Activated CD4-positive, alpha-beta T cell treated with anti-CD3 and anti-CD28 coated beads for 48 hours (primary cell): Measurements from ENCODE around the gene CACNG1.
"Not testable (repeated sequence)": the region's sequence is repeated elsewhere in the genome, so short reads cannot be mapped to it uniquely, and the experiment has no call there.

Source experiments
- DNase-seq: peaks from one replicate; pipeline ENCODE4 v3.0.0-alpha.2; 2020

CACNG1 gene

GRCh38 chr17:67082107-67082506 lies 37.8 kb downstream of the CACNG1 start:
- DNase-seq = no peak

DNA sequence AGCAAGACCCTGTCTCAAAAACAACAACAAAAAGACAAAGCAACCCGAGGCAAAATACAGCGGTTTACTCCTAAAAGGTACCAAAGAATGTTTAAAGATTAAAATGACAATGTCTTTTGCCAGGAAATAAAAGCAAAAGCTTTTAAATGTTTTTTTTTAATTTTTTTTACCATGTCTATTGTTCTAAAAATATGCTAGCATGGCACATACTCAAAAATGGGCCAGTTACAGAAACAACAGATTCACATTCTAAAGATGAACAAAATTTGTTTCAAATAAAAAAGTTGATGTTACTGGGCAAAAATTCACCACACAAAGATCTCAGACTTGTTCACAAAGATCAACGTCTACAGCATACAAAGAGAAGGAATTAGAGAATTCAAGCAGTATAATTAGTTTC lies 41.1 kb downstream of the CACNG1 start:
- DNase-seq = no peak

- DNase-seq = no peak
Measured at GRCh38 chr17:67088639-67089038, 44.3 kb downstream of the CACNG1 start.

- DNase-seq = no peak
Measured at GRCh38 chr17:67090341-67090740, 46.0 kb downstream of the CACNG1 start.

DNA sequence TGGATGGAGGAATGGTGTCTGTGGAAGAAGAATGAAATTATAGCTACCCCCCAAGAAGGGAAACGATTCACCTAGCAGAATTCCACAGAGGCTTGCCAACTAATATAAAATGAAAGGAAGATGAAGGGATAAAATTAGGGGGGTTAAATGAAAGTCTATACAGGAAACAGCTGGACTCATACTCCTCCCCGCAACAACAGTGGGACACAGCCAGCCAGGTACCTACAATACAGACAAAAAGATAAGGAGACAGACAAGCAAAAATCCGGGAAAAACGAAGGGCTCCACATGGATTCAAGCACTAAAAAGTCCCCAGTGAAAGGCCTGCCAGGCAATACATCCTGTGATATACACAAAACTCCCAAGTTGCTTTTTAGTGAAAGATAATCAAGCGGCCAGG lies 47.9 kb downstream of the CACNG1 start:
- no peak for DNase-seq

DNA sequence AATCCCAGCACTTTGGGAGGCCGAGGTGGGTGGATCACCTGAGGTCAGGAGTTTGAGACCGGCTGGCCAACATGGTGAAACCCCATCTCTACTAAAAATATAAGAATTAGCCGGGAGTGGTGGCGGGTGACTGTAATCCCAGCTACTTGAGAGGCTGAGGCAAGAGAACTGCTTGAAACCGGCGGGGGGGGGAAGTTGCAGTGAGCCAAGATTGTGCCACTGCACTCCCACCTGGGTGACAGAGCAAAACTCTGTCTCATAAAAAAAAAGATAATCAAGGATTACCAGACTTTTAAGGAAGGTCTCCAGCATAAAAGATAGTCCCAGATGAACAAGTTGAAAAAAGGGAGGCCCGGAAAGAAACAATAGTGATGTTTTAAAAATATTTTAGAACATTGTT lies 48.4 kb downstream of the CACNG1 start:
- DNase-seq = not testable (repeated sequence)

GRCh38 chr17:67093348-67093747 lies 49.0 kb downstream of the CACNG1 start:
- no peak for DNase-seq

- not testable (repeated sequence) for DNase-seq
Measured at GRCh38 chr17:67095291-67095690, 50.9 kb downstream of the CACNG1 start.

DNA sequence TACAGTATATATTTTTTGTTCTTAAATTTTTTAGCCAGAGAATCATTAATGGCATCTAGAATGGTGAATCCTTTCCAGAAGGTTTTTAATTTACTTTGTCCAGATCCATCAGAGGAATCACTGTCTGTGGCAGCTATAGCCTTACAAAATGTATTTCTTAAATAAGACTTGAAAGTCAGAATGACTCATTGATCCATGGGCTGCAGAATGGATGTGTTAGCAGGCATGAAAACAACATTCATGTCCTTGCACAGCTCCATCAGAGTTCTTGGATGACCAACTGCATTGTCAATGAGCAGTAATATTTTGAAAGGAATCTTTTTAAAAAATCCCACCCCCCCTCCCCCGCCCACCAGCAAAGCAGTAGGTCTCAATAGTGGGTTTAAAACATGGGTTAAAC lies 51.4 kb downstream of the CACNG1 start:
- DNase-seq = no peak

- DNase-seq = no peak
Measured at GRCh38 chr17:67096609-67097008, 52.3 kb downstream of the CACNG1 start.

DNA sequence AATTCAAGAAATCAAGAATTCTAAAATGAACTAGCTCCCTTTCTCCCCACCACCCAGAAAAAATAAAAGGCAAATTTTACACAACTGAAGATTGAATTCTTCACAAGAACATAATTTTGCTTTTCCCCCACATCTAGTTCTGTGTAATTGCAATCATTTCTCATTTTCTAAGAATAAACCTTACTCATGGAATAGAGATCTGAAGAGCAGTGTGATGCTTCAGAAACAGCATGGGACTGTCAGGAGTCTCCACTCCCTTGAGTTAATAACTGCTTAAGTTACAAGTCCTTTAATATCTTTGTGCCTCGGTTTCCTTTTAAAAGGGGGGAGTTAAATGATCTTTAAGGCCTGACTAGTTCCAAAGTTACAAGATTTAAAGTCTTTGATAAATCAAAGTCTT lies 53.7 kb downstream of the CACNG1 start:
- no peak for DNase-seq

DNA sequence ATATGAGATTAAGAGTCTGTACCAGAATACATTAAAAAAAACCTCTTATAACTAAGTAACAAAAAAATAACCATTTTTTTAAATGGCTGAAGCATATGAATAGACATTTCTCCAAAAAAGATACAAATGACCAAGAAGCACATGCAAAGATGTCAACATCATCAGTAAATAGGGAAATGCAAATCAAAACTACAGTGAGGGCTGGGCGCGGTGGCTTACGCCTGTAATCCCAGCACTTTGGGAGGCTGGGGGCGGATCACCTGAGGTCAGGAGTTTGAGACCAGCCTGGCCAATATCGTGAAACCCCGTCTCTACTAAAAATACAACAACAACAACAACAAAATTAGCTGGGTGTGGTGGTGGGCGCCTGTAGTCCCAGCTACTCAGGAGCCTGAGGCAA lies 60.3 kb downstream of the CACNG1 start:
- not testable (repeated sequence) for DNase-seq

GRCh38 chr17:67105213-67105612 lies 60.9 kb downstream of the CACNG1 start:
- no peak for DNase-seq
